A549 (cell line): Measurements from ENCODE around the gene FAM53B.

Experiments used
- CBX2 ChIP-seq: fragments of 200-600 bp; sonication (generic); IDR thresholded peaks from 2 replicates; pipeline ENCODE4 v1.6.1; 2016; ENCODE audit warnings: low read depth, mild to moderate bottlenecking, borderline replicate concordance
- CHD2 ChIP-seq: fragments of 150-350 bp; IDR thresholded peaks from 2 replicates; pipeline ENCODE4 v1.6.1; 2014; ENCODE audit warnings: low read length; ENCODE audit not compliant: partially characterized antibody
- EHMT2 ChIP-seq: fragments of 200-600 bp; sonication (generic); IDR thresholded peaks from 2 replicates; pipeline ENCODE4 v1.6.1; 2016; ENCODE audit warnings: antibody characterized with exemption, low read depth, mild to moderate bottlenecking, moderate library complexity
- EP300 ChIP-seq, 2 experiments: fragments of >200 bp; sonication (Bioruptor Twin); formaldehyde crosslinking; IDR thresholded peaks; 2 replicates in 1 of 2; 3 replicates in 1 of 2; pipeline ENCODE4 v1.6.1; 2016 to 2017
- HDAC2 ChIP-seq: fragments of 200-600 bp; sonication (generic); IDR thresholded peaks from 2 replicates; pipeline ENCODE4 v1.6.1; 2016
- NFE2L2 ChIP-seq: fragments of 150-350 bp; conservative IDR thresholded peaks from 2 replicates; pipeline ENCODE4 v1.6.1; 2014; ENCODE audit warnings: low read length
- PHF8 ChIP-seq: fragments of 200-600 bp; sonication (generic); IDR thresholded peaks from 2 replicates; pipeline ENCODE4 v1.6.1; 2016; ENCODE audit warnings: low read depth, mild to moderate bottlenecking, antibody characterized with exemption, moderate library complexity, borderline replicate concordance
- POLR2A ChIP-seq: IDR thresholded peaks from 2 replicates; pipeline ENCODE4 v1.6.1; 2012; ENCODE audit warnings: mild to moderate bottlenecking, low read length
- RCOR1 ChIP-seq: fragments of 150-350 bp; IDR thresholded peaks from 2 replicates; pipeline ENCODE4 v1.6.1; 2014; ENCODE audit warnings: antibody characterized with exemption, low read length, low read depth
- TF ChIP-seq, protein P1 (sequence below): fragments of >200 bp; sonication (Bioruptor Twin); formaldehyde crosslinking; IDR thresholded peaks from 3 replicates; pipeline ENCODE4 v1.5.1; 2016
- TF ChIP-seq, protein P2 (sequence below): fragments of 200-600 bp; sonication (generic); IDR thresholded peaks from 2 replicates; pipeline ENCODE4 v1.6.1; 2016; ENCODE audit warnings: antibody characterized with exemption, mild to moderate bottlenecking, moderate library complexity
- TF ChIP-seq, protein P3 (sequence below): fragments of 250-450 bp; sonication (Bioruptor Pico); IDR thresholded peaks from 2 replicates; pipeline ENCODE4 v1.5.0; 2021; ENCODE audit warnings: mild to moderate bottlenecking, moderate library complexity, borderline replicate concordance

DNA sequence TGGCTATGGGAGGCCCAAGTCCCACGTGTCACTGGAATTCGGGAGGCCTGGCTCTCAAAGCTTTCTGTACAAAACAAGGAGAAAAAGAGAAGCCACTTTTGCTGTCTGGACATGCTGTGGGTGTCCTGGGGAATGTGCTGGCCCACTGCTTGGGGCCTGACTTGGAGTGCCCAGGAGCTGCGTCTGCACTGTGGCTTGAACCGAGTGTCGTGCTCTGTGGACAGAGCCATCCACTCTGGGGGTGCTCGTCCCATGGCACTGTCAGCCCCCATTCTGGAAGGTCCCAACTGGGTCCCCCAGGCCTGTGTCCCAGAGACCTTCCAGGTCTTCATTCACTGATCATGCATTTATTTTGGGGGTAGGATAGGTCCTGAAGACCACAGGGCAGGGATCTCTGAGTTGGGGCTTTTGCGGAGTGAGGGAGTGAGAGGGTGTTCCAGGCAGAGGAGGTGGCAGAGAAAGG, 144.6 kb downstream of the FAM53B start:
- TF ChIP-seq EP300 (IDR thresholded peaks at IDR 0.05) (no peak), PHF8 (no peak), HDAC2 (no peak), CHD2 (no peak), CBX2 (no peak), RCOR1 (no peak), NFE2L2 (no peak), POLR2A (no peak), EHMT2 (no peak)
- TF ChIP-seq, protein P1, sequence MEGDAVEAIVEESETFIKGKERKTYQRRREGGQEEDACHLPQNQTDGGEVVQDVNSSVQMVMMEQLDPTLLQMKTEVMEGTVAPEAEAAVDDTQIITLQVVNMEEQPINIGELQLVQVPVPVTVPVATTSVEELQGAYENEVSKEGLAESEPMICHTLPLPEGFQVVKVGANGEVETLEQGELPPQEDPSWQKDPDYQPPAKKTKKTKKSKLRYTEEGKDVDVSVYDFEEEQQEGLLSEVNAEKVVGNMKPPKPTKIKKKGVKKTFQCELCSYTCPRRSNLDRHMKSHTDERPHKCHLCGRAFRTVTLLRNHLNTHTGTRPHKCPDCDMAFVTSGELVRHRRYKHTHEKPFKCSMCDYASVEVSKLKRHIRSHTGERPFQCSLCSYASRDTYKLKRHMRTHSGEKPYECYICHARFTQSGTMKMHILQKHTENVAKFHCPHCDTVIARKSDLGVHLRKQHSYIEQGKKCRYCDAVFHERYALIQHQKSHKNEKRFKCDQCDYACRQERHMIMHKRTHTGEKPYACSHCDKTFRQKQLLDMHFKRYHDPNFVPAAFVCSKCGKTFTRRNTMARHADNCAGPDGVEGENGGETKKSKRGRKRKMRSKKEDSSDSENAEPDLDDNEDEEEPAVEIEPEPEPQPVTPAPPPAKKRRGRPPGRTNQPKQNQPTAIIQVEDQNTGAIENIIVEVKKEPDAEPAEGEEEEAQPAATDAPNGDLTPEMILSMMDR: no peak
- TF ChIP-seq, protein P2, sequence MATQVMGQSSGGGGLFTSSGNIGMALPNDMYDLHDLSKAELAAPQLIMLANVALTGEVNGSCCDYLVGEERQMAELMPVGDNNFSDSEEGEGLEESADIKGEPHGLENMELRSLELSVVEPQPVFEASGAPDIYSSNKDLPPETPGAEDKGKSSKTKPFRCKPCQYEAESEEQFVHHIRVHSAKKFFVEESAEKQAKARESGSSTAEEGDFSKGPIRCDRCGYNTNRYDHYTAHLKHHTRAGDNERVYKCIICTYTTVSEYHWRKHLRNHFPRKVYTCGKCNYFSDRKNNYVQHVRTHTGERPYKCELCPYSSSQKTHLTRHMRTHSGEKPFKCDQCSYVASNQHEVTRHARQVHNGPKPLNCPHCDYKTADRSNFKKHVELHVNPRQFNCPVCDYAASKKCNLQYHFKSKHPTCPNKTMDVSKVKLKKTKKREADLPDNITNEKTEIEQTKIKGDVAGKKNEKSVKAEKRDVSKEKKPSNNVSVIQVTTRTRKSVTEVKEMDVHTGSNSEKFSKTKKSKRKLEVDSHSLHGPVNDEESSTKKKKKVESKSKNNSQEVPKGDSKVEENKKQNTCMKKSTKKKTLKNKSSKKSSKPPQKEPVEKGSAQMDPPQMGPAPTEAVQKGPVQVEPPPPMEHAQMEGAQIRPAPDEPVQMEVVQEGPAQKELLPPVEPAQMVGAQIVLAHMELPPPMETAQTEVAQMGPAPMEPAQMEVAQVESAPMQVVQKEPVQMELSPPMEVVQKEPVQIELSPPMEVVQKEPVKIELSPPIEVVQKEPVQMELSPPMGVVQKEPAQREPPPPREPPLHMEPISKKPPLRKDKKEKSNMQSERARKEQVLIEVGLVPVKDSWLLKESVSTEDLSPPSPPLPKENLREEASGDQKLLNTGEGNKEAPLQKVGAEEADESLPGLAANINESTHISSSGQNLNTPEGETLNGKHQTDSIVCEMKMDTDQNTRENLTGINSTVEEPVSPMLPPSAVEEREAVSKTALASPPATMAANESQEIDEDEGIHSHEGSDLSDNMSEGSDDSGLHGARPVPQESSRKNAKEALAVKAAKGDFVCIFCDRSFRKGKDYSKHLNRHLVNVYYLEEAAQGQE: no peak
- TF ChIP-seq, protein P3, sequence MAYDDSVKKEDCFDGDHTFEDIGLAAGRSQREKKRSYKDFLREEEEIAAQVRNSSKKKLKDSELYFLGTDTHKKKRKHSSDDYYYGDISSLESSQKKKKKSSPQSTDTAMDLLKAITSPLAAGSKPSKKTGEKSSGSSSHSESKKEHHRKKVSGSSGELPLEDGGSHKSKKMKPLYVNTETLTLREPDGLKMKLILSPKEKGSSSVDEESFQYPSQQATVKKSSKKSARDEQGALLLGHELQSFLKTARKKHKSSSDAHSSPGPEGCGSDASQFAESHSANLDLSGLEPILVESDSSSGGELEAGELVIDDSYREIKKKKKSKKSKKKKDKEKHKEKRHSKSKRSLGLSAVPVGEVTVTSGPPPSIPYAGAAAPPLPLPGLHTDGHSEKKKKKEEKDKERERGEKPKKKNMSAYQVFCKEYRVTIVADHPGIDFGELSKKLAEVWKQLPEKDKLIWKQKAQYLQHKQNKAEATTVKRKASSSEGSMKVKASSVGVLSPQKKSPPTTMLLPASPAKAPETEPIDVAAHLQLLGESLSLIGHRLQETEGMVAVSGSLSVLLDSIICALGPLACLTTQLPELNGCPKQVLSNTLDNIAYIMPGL (CRISPR knock-in tag): no peak
